Endothelial cell of hepatic sinusoid (primary cell): ENCODE data around the gene SIAE.

Experiments
- in situ Hi-C: cut with HindIII; loops from 2 replicates; pipeline ENCODE4 v1.10.0; 2017; ENCODE audit warnings: low sequenced_read_pairs

The SIAE gene

DNA sequence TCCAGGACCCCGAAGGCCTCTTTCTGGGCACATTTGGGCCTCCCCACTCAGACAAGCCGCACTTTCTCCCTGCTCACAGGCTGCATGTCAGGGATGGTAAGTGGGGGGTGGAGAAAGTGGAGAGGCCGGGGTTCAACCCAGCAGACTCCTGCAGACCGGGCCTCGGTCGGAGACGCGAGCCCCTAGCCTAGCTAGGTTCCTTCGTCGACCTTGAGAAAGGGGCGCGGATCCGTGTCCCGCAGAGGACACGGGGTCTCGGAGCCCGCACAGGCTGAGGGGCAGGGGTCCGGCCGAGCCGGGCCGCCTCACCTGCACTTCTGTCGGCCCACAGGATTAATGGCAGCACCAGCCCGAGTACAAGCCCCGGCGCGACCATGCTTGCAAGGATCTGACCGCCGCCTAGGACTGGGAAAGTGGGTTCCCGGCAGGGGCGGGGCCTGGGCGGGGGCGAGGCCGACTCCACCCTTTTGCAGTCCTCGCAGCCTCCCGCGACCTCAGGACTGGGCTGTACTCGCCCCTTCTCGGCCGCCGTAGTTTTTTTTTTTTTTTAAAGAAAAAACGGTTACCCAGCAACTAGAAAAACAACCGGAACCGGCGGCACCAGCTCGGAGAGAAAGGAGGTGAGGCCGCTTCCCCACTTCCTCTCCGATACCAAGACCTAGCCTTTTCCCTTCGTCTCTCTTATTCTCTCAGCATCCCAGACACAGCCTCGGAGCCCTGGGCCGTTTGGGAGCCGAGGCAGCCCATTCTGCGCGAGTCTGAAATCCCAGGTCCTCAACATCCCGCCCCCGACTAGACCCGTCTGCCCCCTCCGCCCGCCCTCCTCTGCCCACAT lies at the start of gene SIAE, which contains the start of gene SPA17:
TSS of gene SIAE (minus strand) at position 407 of the 835 bp plus-strand sequence. CDS start at position 376, 31 bp downstream.
TSS of gene SPA17 (plus strand) at position 572 of the 835 bp plus-strand sequence. CDS start 1,361 bp downstream, outside the sequence.
- in situ Hi-C loops, result no loop called here

- in situ Hi-C loops, result no loop called here
Measured at GRCh38 chr11:124722176-124722575, 48.6 kb upstream of the SIAE start.

- in situ Hi-C loops, result loop anchor here (5.0 kb wide), 3 partner anchors 57 to 97 kb away; partner anchors contain the start of gene TBRG1
Measured at GRCh38 chr11:124719534-124719933, 46.0 kb upstream of the SIAE start.

DNA sequence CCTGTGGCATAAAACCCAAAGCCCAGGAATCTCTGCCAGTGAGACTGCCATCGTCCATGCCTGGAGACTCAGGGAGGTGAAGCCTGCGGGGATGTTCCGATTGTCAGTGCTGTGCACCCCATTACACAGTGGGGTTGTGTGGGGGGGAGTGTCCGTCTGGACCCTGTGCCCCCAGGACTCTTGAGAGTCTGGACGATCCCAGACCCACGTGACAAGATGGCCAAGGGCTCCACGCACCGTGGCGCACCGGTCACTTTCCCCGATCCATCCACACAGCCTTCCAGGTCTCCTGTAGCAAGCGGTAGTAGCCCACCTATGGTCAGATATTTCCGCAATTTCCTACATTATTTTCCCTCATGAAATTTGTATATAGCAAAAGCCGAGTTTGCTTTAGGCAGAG lies 45.3 kb upstream of the SIAE start:
- in situ Hi-C loops, result loop anchor here (5.0 kb wide), 3 partner anchors 56 to 96 kb away; partner anchors contain the start of gene TBRG1

- in situ Hi-C loops, result loop anchor here (5.0 kb wide), 3 partner anchors 56 to 96 kb away; partner anchors contain the start of gene TBRG1
Measured at GRCh38 chr11:124717786-124718651, 44.5 kb upstream of the SIAE start.

DNA sequence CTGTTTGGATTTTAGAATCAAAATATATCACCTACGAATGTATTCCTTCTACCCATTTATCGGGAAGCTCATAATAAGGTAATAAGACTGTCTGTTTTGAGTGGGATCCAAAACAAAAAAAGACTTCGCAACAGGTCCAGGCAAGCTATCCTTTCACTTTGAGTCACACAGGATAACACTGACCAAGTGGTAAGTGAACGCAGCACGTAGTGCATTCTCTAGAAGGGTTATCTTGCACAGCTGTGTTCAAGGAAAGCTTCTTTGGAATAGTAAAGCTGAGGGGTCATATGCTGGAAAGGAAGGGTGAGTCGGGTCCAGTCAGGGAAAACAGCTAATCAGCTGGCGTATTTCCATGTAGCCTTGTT lies 43.9 kb upstream of the SIAE start:
- in situ Hi-C loops, result loop anchor here (5.0 kb wide), 3 partner anchors 55 to 95 kb away; partner anchors contain the start of gene TBRG1

DNA sequence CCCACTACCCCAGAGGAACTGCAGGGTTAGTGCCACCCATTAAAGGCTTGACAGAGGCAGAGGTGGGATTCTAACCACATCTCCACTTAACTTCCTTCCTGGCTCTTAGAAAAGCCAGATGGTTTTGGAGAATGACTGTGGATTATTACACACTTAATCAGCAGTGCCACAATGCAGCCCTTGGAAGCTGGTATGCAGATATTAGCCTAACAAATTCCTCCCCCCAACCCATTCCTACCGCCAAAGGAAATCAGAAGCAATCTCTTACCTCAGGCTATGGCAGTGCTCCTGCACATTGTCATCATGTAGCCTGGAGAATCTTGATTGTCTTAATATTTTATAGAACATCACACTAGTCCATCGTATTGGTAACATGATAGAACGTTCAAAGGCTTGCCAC lies 43.1 kb upstream of the SIAE start:
- in situ Hi-C loops, result loop anchor here (5.0 kb wide), 3 partner anchors 54 to 94 kb away; partner anchors contain the start of gene TBRG1

GRCh38 chr11:124712392-124712791 lies 38.9 kb upstream of the SIAE start:
- in situ Hi-C loops, result no loop called here

DNA sequence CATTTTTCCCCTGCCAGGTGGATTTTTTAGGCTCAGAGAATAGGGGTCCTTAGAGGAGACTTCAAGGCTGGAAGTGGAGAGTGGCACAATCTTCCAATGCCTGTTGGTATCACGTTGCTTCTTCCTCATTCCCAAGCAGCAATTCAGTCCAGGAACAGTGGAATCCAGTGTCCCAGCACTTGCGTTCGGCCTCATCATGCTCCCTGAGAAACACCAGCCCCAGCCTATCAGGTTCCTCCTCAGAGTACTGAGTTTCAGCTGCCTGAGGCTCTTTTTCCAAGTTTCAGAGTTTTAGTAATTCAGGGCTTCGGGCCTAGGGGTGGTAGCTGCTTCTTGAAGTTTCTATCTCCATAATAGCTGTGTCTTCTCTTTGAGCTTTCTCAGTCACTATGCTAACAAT lies 34.3 kb upstream of the SIAE start:
- in situ Hi-C loops, result loop anchor here (5.0 kb wide), 1 partner anchor 124 kb away; no protein-coding TSS in a partner anchor

DNA sequence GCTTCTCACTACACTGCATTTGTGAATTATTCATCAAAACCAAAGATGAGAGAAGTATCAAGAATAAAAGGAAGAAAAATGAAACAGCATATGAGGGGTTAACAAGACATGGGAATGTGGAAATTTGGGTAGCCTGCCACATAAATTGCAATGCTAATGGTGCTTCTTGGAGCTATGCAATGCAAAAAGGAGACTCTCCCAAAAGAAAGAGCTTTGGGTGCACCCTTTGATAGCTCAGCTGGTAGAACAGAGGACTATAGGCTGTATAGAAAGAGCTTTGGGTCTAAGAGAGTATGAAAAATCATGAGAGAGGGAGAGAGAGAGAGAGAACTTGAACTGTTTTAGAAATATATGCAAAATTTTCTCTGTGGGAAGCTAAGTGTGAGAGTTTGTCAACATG lies 26.5 kb upstream of the SIAE start:
- in situ Hi-C loops, result no loop called here

GRCh38 chr11:124699547-124699946 lies 26.0 kb upstream of the SIAE start:
- in situ Hi-C loops, result loop anchor here (5.0 kb wide), 1 partner anchor 43 kb away; no protein-coding TSS in a partner anchor

GRCh38 chr11:124693142-124693541 lies 19.6 kb upstream of the SIAE start:
- in situ Hi-C loops, result no loop called here

DNA sequence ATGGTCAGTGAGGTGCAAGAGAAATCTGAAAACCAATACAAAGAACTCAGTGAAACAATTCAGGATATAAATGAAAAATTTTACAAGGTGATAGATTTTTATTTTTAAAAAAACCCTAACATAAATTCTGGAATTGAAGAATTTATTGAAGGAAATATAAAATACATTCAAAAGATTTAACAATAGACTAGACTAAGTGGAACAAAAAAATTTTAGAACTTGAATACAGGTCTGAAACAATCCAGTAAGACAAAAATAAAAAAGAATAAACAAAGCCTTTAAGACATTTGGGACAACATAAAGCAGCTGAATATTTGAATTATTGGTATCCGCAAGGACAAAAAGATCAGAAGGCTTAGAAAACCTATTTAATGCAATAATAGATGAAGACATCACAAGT lies 8.9 kb upstream of the SIAE start:
- in situ Hi-C loops, result no loop called here

GRCh38 chr11:124681421-124681820 lies 7.9 kb upstream of the SIAE start:
- in situ Hi-C loops, result no loop called here

GRCh38 chr11:124678416-124678815 lies 4.9 kb upstream of the SIAE start:
- in situ Hi-C loops, result no loop called here

DNA sequence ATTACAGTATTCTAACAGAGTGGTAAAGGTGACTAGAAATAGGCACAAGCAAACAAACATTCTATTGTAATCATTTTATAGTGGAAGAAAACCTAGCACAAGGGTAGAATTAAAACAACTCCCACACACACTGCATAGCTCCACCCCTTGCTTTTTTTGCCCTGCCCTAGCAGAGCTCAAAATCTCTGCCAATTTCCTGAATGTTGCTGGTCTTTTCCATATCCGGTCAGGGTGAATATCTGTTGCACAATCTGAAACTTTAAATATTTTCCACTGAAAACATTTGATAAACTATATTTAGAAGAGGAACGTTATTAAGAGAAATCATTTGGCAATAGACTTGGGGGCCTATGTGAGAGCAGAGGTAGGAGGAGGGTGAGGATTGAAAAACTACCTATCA lies 2.8 kb upstream of the SIAE start:
- in situ Hi-C loops, result no loop called here

DNA sequence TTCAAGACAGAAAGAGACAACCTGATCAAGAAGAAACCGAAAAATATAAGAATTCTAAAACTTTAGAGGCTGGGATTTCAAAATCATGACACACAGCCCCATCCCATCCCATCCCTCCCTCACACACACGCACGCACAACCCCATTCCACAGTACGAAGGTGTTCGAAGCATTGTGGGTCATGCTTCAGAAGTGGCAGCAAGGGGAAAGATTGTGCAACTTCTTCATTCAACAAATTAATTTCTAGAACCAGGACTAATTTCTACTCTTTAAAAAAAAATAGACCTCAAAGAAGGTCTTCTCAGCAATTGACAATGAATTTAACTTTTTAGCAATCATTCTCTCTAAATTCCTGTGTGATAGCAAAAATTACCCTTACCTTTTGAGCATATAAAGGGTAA lies 1.0 kb upstream of the SIAE start:
- in situ Hi-C loops, result no loop called here

DNA sequence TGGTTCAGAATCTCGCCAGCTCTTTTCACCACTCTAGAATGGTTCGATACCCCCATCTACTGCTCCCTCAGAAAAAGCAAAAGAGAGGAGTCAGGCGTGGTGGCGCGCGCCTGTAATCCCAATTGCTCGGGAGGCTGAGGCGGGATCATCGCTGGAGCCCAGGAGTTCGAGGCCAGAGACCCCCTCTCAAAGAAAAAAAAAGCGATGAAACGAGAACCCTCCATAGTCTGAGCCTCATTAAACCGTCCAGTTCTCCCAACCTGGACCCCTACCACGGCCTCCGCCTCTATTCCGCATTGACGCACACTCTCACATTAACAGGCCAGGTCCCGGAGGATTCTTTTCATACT lies 604 bp upstream of the SIAE start:
- in situ Hi-C loops, result no loop called here

DNA sequence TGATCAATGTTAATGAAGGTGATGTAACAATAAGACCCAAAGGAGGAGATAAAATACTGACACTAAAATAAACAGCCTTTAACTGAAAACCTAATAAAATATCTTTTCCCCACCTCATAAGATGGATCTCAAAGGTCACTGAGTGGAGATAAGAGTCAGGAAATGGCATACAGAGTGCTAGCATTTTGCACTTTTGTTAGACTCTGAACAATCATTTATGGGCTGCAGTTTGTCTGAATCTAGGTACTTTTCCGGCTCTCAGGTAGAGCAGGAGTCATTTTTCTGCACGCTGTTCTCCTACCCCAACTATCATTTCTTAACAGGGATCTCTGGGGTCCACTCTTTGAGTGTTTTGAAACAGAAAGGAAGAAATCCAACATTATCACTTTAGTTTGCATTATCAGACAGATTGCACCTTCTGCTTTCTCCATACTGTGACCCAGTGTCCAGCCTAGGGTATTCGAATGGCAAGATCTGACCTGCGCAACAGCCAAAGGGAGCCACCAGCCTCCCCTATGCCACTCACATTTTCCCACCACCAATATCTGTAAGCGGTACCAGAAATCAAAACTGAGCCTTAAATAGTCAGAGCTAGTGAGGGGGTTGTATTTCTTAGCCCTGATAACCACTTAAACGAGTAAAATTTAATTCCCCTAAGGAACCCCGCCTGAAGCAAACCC lies 863 bp downstream of the SIAE start:
- in situ Hi-C loops, result no loop called here

DNA sequence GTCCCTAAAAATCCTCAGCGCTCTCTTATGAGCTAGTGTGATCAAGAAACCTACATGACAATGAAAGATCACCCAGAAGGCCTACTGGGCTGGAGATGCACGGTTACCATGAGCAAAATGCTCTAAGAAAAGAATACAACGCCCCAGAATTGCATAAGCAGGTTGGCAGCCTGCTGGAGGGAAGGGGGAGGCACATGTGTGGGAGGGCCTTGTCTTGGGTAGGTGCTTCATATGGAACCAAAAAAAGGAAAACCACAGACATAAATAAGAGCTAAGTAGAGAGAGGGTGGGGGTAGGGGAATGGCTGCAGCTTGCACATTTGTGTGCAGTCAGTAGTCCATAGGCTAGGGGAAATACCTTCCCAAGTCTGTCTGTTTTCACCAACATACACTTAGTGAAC lies 2.8 kb downstream of the SIAE start:
- in situ Hi-C loops, result no loop called here

- in situ Hi-C loops, result loop anchor here (5.0 kb wide), 1 partner anchor 57 kb away; the partner anchor contains the start of gene PANX3
Measured at GRCh38 chr11:124669193-124669592, 4.3 kb downstream of the SIAE start.
